Duodenal mucosa (tissue), 2 donors: Measurements from ENCODE around the gene IRF4.

Source experiments
- H3K27ac ChIP-seq: one replicate; pipeline ENCODE4 v1.7.0; 2013; ENCODE audit warnings: low read depth, low read length
- H3K27me3 ChIP-seq, 2 donors: one replicate each; pipeline ENCODE4 v1.7.0; 2013; ENCODE audit warnings: low read length in 2 of 2, control low read depth in 1 of 2; ENCODE audit not compliant: insufficient read depth in 2 of 2, control insufficient read depth in 1 of 2
- H3K36me3 ChIP-seq, 2 donors: one replicate each; pipeline ENCODE4 v1.7.0; 2013; ENCODE audit warnings: low read length in 2 of 2, control low read depth in 1 of 2; ENCODE audit not compliant: insufficient read depth in 2 of 2, control insufficient read depth in 1 of 2
- H3K4me1 ChIP-seq, 2 donors: one replicate each; pipeline ENCODE4 v1.7.0; 2013; ENCODE audit warnings: low read length in 2 of 2, control low read depth in 1 of 2; ENCODE audit not compliant: insufficient read depth in 2 of 2, control insufficient read depth in 1 of 2
- H3K4me3 ChIP-seq, 2 donors: one replicate each; pipeline ENCODE4 v1.7.0; 2013; ENCODE audit warnings: low read length in 2 of 2, low read depth in 1 of 2
- H3K9ac ChIP-seq, 2 donors: one replicate each; pipeline ENCODE4 v1.7.0; 2013; ENCODE audit warnings: low read length in 2 of 2, low read depth in 1 of 2
- H3K9me3 ChIP-seq, 2 donors: one replicate each; pipeline ENCODE4 v1.7.0; 2013; ENCODE audit warnings: low read length in 2 of 2, control low read depth in 1 of 2; ENCODE audit not compliant: control insufficient read depth in 1 of 2

Gene IRF4

DNA sequence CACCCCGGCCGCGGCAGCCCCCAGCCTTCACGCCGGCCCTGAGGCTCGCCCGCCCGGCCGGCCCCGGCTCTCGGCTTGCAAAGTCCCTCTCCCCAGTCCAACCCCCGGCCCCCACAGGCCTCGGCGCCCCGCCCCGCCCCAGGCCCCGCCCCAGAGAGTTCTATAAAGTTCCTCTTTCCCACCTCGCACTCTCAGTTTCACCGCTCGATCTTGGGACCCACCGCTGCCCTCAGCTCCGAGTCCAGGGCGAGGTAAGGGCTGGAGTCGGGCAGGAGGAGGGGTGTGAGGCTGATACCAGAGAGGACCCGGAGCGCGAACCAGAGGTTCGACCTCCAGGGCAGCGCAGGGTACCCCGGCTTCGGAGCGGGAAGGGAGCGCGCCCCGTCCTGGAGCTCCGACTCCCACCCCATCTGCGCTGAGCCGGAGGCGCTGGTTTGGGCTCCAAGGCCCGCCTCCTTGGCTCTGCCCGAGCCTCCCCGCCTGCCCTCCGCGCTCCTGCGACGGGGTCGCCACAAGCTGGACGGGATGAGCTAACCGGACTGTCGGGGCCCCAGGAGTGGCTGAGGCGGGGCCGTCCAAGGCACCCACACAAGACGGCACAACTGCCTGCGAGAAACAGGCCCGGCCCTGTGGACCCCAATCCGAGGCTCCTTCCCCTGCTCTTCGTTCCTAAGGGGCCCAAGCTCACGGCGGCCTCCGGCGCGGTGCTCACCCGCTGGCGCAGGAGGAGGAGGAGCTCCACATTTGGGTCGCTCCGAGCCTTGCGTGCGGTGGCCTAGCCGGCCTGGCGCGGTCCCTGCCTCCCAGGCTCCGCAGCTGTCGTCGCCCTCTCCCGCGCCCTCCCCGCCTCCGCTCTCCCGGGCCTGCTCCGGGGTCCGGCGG is at the start of gene IRF4:
Gene IRF4 (plus strand): TSS at position 194 of the 882 bp plus-strand sequence. CDS start 1,401 bp downstream, outside the sequence.
- Histone ChIP-seq H3K4me3 (peak within 1 kb of the TSS; percentile 55 to 68), H3K9ac (peak within 1 kb of the TSS in 1 of 2 donors; percentile 32), H3K9me3 (no peaks in the 10 kb centered on the region), H3K4me1 (peaks cover 0 to 8% of the 10 kb centered on the region in 2 donors), H3K36me3 (no peaks in the 10 kb centered on the region), H3K27ac (no peak within 1 kb of the TSS), H3K27me3 (peaks cover 32 to 59% of the 10 kb centered on the region in 2 donors)

- Histone ChIP-seq H3K4me3 (no peak overlapping the region), H3K9me3 (peaks cover 0 to 6% of the 10 kb centered on the region in 2 donors), H3K9ac (no peak overlapping the region), H3K27me3 (no peaks in the 10 kb centered on the region), H3K36me3 (no peaks in the 10 kb centered on the region), H3K27ac (no peak overlapping the region), H3K4me1 (peaks cover 13 to 44% of the 10 kb centered on the region in 2 donors)
Observed at GRCh38 chr6:341914-342831, 49.4 kb upstream of the IRF4 start.

DNA sequence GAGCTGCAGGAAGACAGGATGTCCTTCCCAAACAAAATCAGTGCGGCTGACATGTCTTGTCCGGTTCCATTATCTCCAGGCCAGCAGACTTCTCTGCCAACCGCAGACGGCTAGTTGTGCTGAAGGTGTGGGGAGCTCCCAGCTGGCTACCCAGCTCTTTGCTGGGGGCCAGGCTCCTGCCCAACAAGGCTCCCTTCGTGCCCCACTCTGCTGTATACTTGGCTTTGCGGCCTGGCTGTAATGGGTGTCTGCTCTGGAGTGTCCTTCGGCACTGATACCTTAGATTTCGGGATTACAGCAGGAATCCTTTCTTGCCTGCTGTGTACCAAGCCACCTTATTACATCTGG is 48.7 kb upstream of the IRF4 start:
- Histone ChIP-seq H3K9ac (no peak overlapping the region), H3K27me3 (no peaks in the 10 kb centered on the region), H3K36me3 (peaks cover 0 to 2% of the 10 kb centered on the region in 2 donors), H3K27ac (no peak overlapping the region), H3K9me3 (peaks cover 0 to 6% of the 10 kb centered on the region in 2 donors), H3K4me3 (no peak overlapping the region), H3K4me1 (peaks cover 13 to 41% of the 10 kb centered on the region in 2 donors)

DNA sequence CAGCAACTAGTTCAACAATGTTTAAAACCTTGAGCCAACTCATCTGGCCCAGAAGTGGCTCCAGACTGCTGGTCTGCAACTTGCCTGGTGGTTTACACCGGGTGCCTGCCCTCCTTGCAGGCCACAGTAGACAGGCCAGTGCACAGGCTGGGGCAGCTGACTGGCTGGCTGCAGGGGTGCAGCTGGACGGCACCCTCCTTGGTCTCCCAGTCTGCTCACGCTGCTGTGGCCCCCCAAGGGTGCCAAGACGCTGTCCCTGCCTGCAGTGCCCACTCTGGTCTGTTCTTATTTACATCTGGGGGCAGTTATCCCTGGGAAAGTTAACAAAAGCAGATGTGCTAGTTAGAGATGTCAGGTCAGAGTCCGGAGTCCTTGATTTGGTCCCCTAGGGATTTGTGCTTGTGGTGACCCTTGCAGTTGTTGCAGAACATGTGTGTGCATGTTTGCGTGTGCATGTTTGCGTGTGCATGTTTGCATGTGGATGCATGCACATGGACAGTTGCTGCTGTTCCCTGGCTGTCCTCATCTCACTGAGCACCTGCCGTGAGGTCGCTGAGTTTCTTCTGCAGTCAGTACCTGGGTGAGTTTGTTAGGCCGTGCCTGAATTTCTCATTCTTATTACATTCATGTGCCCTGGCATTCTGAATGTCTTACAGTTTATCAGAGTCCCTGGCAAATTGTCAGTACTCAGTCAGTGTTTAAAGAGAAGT is 48.2 kb upstream of the IRF4 start:
- Histone ChIP-seq H3K4me3 (no peak overlapping the region), H3K9me3 (peaks cover 0 to 9% of the 10 kb centered on the region in 2 donors), H3K27ac (no peak overlapping the region), H3K9ac (no peak overlapping the region), H3K36me3 (peaks cover 0 to 7% of the 10 kb centered on the region in 2 donors), H3K27me3 (no peaks in the 10 kb centered on the region), H3K4me1 (peaks cover 9 to 40% of the 10 kb centered on the region in 2 donors)

GRCh38 chr6:343960-344815 is 47.4 kb upstream of the IRF4 start:
- Histone ChIP-seq H3K36me3 (peaks cover 7 to 16% of the 10 kb centered on the region in 2 donors), H3K27me3 (no peaks in the 10 kb centered on the region), H3K9me3 (peaks cover 0 to 11% of the 10 kb centered on the region in 2 donors), H3K4me3 (no peak overlapping the region), H3K27ac (no peak overlapping the region), H3K4me1 (peaks cover under 1 to 32% of the 10 kb centered on the region in 2 donors), H3K9ac (no peak overlapping the region)

DNA sequence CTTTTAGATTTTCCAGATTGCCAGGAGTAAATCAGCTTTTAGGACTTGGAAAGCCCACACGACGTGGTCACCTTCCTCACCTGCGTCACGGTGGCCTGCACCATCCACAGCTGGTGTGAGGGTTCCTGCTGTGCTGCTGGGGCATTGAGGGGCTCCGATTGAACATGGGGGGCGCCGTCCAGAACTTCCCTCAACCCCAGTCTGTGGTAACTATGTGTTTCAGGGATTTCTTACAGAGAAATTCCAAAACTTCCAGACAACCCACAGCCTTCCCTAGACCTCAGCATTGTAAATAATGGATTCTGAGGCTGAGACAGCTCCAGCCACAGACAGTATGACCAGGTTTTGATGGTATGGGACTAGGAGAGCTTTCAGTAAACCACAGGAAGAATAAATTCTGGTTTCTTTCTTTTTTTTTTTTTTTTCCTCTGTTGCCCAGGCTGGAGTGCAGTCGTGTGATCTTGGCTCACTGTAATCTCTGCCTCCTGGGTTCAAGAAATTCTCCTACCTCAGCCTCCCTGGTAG is 46.7 kb upstream of the IRF4 start:
- peaks cover 0 to 11% of the 10 kb centered on the region in 2 donors for H3K9me3 ChIP-seq

DNA sequence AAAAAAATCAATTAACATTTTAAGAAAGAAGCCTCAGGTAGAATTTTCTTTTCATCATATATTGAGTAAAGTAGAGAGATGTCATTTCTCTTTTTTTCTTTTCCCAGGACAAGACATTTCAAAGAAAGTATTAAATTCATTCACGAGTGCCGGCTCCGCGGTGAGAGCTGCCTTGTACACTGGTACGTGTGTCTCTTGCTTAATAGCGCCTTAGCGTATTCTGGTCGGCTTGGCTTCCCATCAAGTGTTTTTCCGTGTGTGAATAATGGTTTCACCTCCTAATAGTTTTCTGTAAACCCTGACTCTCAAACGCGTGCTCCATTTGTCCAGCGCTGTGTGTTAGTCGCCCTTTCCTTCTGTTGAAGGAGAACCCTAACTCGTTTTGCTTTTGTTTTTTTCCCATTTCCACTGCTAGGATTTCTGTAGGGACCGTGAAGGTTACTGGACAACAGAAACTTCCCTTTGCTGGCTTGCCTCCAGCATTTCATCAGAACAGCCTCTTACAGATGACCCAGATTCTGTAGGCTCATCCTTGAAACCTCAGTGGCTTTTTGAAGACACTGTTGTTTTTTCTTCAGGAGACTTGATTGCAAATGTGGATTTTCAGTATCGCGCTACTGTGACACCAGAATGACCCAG is 45.7 kb upstream of the IRF4 start:
- peaks cover 7 to 24% of the 10 kb centered on the region in 2 donors for H3K36me3 ChIP-seq
- no peak overlapping the region for H3K27ac ChIP-seq
- no peaks in the 10 kb centered on the region for H3K27me3 ChIP-seq
- peaks cover 0 to 25% of the 10 kb centered on the region in 2 donors for H3K4me1 ChIP-seq
- no peak overlapping the region for H3K4me3 ChIP-seq
- H3K9ac ChIP-seq = no peak overlapping the region
- peaks cover 0 to 10% of the 10 kb centered on the region in 2 donors for H3K9me3 ChIP-seq

More for the DNA sequence above, 46.7 kb upstream of the IRF4 start:
- no peak overlapping the region for H3K4me3 ChIP-seq
- H3K9ac ChIP-seq = no peak overlapping the region
- no peak overlapping the region for H3K27ac ChIP-seq
- H3K4me1 ChIP-seq = peaks cover 0 to 30% of the 10 kb centered on the region in 2 donors
- peaks cover 7 to 21% of the 10 kb centered on the region in 2 donors for H3K36me3 ChIP-seq
- no peaks in the 10 kb centered on the region for H3K27me3 ChIP-seq

GRCh38 chr6:346386-347030 is 45.0 kb upstream of the IRF4 start:
- Histone ChIP-seq H3K4me3 (no peak overlapping the region), H3K27me3 (no peaks in the 10 kb centered on the region)

More at GRCh38 chr6:346386-347030, 45.0 kb upstream of the IRF4 start:
- Histone ChIP-seq H3K9ac (no peak overlapping the region), H3K36me3 (peaks cover 7 to 27% of the 10 kb centered on the region in 2 donors), H3K4me1 (peaks cover 0 to 20% of the 10 kb centered on the region in 2 donors), H3K27ac (no peak overlapping the region), H3K9me3 (peaks cover 0 to 9% of the 10 kb centered on the region in 2 donors)
